ENCODE data around the gene NELL1. TPM values are rescaled to one million over a fixed set of nuclear protein-coding genes. Genes with fewer than 3 reads are reported as not detected.

Gene NELL1
- total and polyA plus RNA-seq, 2 experiments from 2014 or later = 1.6 TPM; not detected in 1

- no peak for TF ChIP-seq ETS1 (IDR thresholded peaks at IDR 0.05)
Observed at GRCh38 chr11:21306739-21307358, 637.5 kb downstream of the NELL1 start (continued).

- H3K79me2 ChIP-seq (replicated peaks; ENCODE audit: insufficient read depth) = no peaks in the 10 kb centered on the region
- H3K36me3 ChIP-seq (ENCODE audit: insufficient read depth) = no peaks in the 10 kb centered on the region
- Mint-ChIP-seq H3K27ac (no peak overlapping the region), H3K9me3 (no peaks in the 10 kb centered on the region), H3K4me3 (no peak overlapping the region), H3K4me1 (no peaks in the 10 kb centered on the region; the same call in 2 of the 3 replicates), H3K27me3 (ENCODE audit: insufficient read depth, low read depth, poor library complexity) (no peaks in the 10 kb centered on the region), H3K36me3 (ENCODE audit: low read depth) (no peaks in the 10 kb centered on the region)
- H2AFZ ChIP-seq = peak overlapping the region; percentile 34; the same call in 1 of the 2 replicates
- no peak for DNase-seq (ENCODE audit: low spot score)
- no peak overlapping the region for H3K27ac ChIP-seq (ENCODE audit: low read depth)
- no peaks in the 10 kb centered on the region for H3K4me1 ChIP-seq (ENCODE audit: insufficient read depth)
- no peak overlapping the region for H3K4me3 ChIP-seq
- no peaks in the 10 kb centered on the region for H4K20me1 ChIP-seq (replicated peaks; ENCODE audit: insufficient read depth)
- no peaks in the 10 kb centered on the region for H3F3A ChIP-seq (replicated peaks; ENCODE audit: low read depth)
- H3K27me3 ChIP-seq (ENCODE audit: insufficient read depth) = no peaks in the 10 kb centered on the region
- H3K4me2 ChIP-seq = no peak overlapping the region
- H3K9me2 ChIP-seq (ENCODE audit: insufficient read depth) = no peaks in the 10 kb centered on the region
- no peak for ATAC-seq
- no peak for TF ChIP-seq POLR2AphosphoS5 (IDR thresholded peaks at IDR 0.05; ENCODE audit: low read depth)
- TF ChIP-seq EZH2phosphoT487 (IDR thresholded peaks at IDR 0.05; ENCODE audit: unreplicated experiment) = no peak
- TF ChIP-seq EZH2 (IDR thresholded peaks at IDR 0.05; ENCODE audit: low read depth, unreplicated experiment) = no peak
- no peak for TF ChIP-seq ZNF331 (CRISPR knock-in tag; IDR thresholded peaks at IDR 0.05; ENCODE audit: low read depth)
- no peak for TF ChIP-seq REST (IDR thresholded peaks at IDR 0.05; ENCODE audit: unreplicated experiment)
- TF ChIP-seq ZNF462 (CRISPR knock-in tag; IDR thresholded peaks at IDR 0.05) = no peak
- no peak for TF ChIP-seq CREB1 (CRISPR knock-in tag; IDR thresholded peaks at IDR 0.05; ENCODE audit: low read depth)
- no peak for TF ChIP-seq ZNF114 (CRISPR knock-in tag; IDR thresholded peaks at IDR 0.05)
- TF ChIP-seq CTCF (conservative IDR thresholded peaks at IDR 0.05; ENCODE audit: low read depth in 2 of 2) = no peak
- TF ChIP-seq NANOG (IDR thresholded peaks at IDR 0.05; ENCODE audit: borderline replicate concordance) = no peak
- TF ChIP-seq STAT1 (IDR thresholded peaks at IDR 0.05; ENCODE audit: unreplicated experiment) = no peak
Observed at GRCh38 chr11:21307874-21308273, 638.5 kb downstream of the NELL1 start.

Data from GM23338 (cell line).